GM18867 (cell line): ENCODE data around the gene ITPK1.

Experiments used
- ATAC-seq: cut with Tn5 transposase; IDR thresholded peaks from one replicate; pipeline ENCODE4 v1.9.1; 2021; ENCODE audit warnings: mild to moderate bottlenecking, moderate library complexity; ENCODE audit not compliant: unreplicated experiment

ITPK1 gene

DNA sequence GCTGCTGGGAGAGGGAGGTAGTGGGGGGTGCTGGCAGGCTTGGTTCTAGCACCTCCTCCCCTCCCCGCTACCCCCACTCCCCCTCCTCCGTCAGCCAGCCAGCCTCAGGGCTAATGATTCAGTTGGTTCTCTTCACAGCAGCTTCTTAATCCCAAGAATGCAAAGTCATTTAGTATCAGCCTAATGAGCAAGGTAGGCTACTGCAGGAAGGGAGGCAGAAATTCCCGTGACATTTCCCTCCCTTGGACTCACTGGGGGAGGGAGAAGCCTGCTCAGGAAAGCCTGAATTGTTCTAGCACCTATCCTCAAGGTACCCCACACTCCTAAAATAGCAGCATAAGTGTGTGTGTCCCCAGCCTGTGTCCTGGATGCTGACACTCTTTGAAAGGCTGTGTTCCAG lies 29.8 kb downstream of the ITPK1 start:
- ATAC-seq = no peak

DNA sequence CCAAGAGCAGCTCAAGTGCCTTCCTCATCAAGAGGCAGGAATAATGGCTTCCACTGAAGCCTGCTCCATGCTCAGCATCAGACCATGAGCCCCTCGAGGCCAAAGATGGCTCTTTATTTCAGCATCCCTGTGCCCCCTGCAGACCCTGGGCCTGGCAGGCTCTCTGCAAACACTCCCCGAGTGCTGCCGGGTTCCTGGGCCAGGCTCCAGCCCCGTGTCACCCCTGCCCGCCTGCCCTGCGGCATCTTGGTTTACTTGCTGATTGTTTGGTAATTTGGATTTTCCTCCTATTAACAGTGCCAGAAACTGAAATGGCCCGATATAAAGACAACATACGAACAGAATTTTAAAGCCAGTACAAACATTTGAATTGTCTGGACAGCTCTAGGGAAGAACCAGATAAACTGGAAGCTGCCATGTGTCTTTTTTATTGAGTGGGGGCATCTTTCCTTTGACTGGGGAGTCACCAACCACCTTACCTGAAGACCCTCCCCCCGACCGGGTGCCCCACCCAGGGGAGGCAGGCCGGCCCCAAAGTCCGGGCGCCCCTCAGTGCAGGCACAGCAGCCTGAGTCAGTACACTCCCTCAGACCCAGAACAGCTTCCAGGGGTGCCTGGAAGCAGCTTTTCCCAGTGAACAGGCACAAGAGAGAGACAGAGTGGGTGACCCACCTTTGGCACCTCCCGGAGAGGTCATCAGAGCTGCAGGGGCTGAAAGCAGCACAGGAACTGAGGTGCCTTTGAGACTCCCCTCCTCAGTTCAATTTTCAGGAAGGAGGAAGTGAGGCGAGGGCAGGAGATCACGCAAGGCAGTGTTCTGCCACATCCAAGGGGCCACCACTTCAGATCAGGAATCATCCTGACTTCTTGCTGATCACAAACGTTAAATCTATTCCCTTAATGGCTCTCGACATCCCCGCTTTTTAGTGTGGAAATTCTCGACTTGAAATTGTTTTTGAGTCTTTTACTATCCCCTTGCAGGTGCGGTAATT lies 30.6 kb downstream of the ITPK1 start:
- ATAC-seq = no peak

- ATAC-seq = no peak
These were observed 31.3 kb downstream of the ITPK1 start for GRCh38 chr14:93084402-93084801.

DNA sequence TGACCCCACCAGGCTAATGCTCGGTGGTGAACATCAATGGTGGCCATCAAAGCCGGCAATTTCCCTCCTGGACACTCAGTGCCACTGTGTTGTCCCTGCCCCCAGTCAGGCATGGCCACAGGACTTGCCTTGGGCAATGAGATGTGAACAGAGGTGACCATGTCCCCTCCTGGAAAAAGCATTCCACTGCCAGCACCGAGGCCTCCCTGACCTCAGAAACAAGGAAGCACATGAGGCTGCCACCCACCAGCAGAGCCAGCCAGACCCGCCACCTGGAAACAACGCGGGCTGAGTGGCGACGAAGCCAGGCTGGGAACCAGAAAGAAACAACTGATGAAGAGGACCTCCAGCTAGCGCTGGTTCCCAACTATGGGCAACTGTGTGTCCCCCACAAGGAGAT lies 31.8 kb downstream of the ITPK1 start:
- ATAC-seq = no peak

GRCh38 chr14:93082576-93083001 lies 33.1 kb downstream of the ITPK1 start:
- ATAC-seq = no peak

DNA sequence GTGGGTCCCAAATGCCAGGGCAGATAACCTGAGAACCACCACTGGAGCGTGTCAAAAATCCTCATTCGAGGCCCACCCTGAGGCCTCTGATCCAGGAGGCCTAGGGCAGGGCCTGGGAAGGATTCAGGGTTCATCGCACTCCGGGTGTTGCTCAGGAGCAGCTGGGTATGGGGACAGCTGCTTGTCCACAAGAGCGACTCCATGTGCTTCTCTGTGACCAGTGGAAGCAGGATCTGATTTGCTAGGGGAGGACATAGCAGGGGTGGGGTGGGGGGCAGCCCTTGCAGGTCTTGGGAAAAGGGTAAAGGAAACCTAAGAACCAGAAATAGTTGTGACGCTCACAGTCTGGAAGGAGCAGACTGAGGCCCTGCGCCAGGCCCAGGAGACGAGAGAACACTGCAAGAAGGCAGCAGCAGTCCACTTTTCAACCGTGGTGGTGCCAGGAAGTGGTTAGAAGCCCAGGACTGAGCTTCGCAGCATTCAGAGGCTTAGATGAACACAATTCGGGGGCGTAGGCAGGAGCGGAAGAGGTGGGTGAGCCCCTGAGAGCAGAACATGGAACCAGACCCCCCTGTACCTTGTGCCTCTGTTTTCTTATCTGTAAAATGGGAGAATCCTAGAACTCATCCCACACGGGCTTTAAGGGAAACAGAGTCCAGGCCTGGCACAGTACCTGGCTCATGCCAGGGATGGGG lies 33.7 kb downstream of the ITPK1 start:
- ATAC-seq = no peak

GRCh38 chr14:93079865-93080403 lies 35.8 kb downstream of the ITPK1 start:
- ATAC-seq = no peak

- no peak for ATAC-seq
These were observed 36.4 kb downstream of the ITPK1 start for GRCh38 chr14:93079321-93079720.

DNA sequence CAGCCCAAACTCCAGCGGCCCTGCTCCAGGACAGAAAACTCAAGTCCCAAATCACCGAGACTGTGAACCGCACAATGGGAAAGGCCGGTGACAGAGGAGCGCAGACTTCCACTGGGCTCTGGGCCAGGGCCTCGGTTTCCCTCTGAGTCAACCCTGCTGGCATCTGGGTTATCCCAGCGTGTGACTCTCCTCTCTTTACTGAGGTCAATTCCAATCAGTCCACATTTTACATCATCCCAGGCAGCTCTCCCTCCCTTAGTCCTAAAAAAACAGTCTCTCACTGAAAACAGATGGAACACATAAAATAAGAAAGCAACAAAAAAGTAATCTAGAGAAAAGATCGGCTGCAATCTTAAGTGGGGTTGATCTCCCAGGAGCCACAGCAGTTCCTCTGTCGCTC lies 36.9 kb downstream of the ITPK1 start:
- ATAC-seq = no peak

DNA sequence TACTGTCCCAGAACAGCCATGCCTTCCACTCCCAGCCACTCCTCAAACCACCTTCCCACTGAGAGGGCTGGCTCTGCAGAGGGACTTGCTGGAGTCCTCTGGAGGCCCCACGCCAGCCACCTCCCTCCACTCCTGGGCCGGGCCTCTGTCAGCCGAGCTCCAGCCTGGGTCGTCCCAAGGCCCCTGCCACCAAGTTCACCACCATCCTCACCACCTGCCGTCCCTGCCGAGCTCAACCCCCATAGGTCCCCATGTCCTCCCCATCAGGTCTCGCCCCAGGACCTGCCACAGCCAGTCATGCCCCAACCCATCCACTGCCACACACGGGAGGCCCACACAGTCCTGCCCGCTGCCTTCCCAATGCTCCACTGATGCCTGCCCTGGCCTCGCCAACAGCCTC lies 39.0 kb downstream of the ITPK1 start:
- ATAC-seq = no peak

GRCh38 chr14:93075891-93076290 lies 39.8 kb downstream of the ITPK1 start:
- no peak for ATAC-seq

DNA sequence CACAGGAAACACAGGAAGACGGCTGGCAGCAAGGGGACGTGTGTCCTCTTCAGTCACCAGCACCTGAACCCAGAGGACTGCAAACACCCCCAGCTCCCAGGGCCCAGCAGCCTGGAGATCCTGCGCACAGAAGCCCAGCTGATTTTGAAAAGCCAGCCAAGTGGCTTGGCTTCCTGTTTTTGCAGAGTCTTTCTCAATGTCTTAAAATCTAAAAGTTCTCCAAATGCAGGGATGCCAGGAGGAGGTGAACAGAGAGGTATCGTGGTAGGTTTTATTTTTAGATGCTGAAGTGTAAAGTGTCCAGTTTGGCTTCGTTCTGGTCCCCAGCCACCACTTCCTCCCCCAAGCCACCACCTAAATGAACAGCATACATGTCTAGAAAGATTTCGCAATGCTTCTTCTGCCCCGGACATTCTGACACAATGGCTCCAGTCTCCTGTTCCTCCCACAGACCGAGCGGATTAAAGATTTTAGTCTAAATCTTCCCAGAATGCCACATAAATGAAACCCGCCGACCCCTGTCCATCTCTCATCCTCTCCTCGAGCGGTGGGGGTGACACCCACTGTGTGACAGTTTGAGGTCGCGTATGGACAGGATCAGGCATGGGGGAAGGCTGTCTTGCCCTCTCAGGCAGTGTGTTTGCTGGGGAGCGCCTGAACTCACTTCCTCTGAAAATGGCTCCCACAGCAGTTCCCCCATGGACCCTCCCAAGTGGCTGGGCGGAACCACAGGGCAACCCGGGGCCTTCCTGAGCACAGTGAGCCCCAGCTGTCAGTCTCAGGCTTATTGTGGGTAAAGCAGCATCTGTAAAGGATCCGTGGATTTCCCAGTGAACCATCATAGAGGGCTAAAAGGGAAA lies 41.6 kb downstream of the ITPK1 start:
- ATAC-seq = no peak

GRCh38 chr14:93073358-93073707 lies 42.4 kb downstream of the ITPK1 start:
- no peak for ATAC-seq

GRCh38 chr14:93072659-93073357 lies 42.9 kb downstream of the ITPK1 start:
- no peak for ATAC-seq

DNA sequence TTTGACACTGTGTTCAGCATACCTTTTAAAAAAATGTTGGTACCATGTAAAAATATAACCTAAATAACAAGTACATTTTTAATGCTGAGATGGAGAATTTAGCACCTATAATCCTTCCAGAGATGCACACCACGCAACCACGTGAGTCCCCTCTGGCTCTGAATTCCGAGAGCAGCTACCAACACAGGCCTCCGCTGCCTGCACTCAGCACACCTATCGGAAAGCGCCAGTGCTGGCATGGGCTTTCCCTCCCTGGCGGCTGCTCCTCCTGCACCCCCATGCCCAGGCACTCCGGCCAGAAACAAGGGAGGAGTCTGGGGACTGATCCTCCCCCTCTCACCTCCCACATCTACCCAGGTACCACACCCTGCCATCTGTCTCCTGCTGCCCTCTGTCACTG lies 47.0 kb downstream of the ITPK1 start:
- no peak for ATAC-seq

DNA sequence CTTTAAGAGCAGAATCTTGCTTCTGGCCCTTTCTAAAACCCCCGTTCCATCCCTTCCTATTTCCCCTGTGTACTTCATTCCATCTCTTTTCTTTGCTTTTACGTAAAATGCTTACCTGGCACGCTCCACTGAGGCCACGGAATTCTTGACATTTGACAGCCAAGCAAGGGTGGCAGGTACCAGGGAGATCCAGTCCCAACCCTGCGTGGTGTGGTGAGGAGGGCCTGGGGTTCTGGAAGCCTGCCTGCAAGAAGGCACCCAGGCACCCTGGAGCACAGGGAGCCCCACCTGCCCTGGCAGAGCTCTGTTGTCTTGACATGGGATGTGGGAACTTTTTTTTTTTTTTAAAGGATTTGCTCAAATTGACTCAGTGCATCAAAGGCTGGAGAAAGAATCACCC lies 48.6 kb downstream of the ITPK1 start:
- ATAC-seq = no peak

DNA sequence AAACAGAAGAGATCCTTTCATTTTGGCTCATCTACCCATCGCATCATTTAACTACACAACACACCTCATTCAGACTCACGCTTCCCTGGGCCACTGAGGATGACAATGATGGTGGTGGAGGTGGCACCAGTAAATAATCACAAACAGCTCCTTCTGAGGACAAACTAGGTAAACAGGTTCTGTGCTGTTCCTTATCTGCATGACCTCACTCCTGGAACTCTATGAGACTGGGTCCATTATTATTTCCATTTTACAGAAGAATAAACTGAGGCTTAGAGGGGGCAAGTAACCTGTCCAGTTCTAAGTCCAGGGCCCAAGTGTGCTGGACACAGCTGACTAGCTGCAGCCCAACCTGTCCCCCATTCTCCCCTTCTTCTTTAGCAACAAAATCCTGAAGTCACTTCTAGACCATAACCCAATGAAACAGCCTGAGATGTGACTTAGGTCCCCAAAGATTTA lies 50.4 kb downstream of the ITPK1 start:
- ATAC-seq = no peak

DNA sequence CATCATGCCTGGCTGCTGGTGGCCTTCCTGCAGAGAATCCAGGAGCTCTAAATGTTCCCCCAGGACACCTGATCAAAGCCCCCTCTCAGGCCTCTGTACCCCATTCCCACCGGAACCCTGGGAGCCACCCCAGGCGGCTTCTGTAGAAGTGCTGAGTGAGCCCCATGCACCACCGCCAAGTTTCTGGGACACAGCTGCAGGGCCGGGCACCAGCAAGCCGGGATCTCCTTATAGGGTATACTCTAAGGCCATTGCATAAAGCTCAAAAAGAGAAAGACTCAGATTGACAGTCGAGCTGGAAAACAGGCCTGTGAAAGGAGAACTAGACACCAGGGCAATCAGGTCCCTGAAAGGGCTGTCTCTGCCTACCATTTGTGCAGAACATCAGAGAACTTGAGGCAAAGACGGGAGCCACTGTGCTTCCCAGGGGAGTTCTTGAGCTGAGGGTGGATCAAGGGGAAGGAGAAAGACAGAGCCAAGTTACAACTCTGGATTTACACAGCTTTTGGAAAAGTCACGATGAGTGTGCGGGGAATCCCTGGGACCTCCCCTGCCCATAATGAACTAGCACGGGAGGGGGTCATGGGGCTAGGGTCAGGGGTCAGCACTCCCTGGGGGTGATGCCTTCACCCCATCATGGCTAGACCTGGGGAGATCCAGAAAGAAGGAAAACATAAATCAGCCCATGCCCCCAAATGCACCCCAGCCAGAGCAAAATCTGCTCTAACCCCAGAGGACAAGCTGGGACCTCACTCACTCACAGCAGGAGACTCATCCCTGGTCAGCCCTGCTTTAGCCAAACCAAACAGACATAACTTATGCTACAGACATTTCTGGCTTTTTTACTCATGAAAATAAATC lies 51.1 kb downstream of the ITPK1 start:
- no peak for ATAC-seq

DNA sequence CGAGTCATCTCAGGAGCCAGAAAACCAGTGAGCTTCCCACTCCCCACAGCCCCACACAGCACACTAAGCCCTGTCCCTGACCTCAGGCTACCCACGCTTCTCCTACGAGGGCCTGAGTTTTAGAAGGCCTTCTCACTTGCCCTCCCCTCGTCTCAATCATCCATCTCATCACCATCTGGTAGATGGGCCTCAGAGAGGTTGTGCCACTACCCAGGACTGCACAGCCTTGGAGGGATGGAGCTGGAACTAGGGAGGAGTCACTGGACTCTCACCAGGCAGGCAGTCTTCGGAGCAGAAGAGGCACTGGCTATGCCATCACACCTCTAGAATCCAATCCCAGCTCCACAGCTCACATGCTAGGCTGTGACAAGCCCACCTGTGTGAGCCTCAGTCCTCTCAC lies 52.3 kb downstream of the ITPK1 start:
- no peak for ATAC-seq
